ENCODE data around the gene POLR2F. TPM values are rescaled to one million over a fixed set of nuclear protein-coding genes. Genes with fewer than 3 reads are reported as not detected.

Gene POLR2F
- 116 to 133 TPM (median 121 TPM) in 5 replicates for total RNA-seq (2022; extraction: Qiagen RNA extraction)

GRCh38 chr22:37953437-37954179 lies at the start of gene POLR2F, which contains the start of gene C22orf23:
Gene POLR2F (plus strand): TSS chr22:37953699. CDS start chr22:37953788, 89 bp downstream.
Gene C22orf23 (minus strand): TSS chr22:37953601. CDS start chr22:37953149, 452 bp downstream.

GRCh38 chr22:37905534-37906363 lies 47.8 kb upstream of the POLR2F start, which contains the start of gene MICALL1:
Gene MICALL1 (plus strand): TSS chr22:37906297. CDS start chr22:37906423, 126 bp downstream.

GRCh38 chr22:37983860-37984791 lies 30.6 kb downstream of the POLR2F start, which contains the start of gene SOX10:
Gene SOX10 (minus strand): TSS chr22:37984555. CDS start chr22:37983784, 771 bp downstream.

Other genes starting within 250 kb of the POLR2F start
- gene GCAT, start 145.8 kb upstream of the POLR2F start, total RNA-seq (2022; extraction: Qiagen RNA extraction): 2.6 to 4.2 TPM (median 3.4 TPM) in 5 replicates
- gene GALR3, start 130.3 kb upstream of the POLR2F start, total RNA-seq (2022; extraction: Qiagen RNA extraction): not detected in 5 replicates
- 16.5 to 23.6 TPM (median 22.0 TPM) in 5 replicates for gene ANKRD54, start 109.4 kb upstream of the POLR2F start, total RNA-seq (2022; extraction: Qiagen RNA extraction)
- 260 to 305 TPM (median 269 TPM) in 5 replicates for gene EIF3L, start 104.3 kb upstream of the POLR2F start, total RNA-seq (2022; extraction: Qiagen RNA extraction)
- 17.5 to 23.4 TPM (median 20.7 TPM) in 5 replicates for gene MICALL1, start 47.4 kb upstream of the POLR2F start, total RNA-seq (2022; extraction: Qiagen RNA extraction)
- gene C22orf23, start 98 bp upstream of the POLR2F start, total RNA-seq (2022; extraction: Qiagen RNA extraction): 0.14 to 0.41 TPM (median 0.20 TPM) in 4 of 5 replicates, not detected in the other
- 0.04 TPM in 1 of 5 replicates, not detected in the others for gene SOX10, start 30.9 kb downstream of the POLR2F start, total RNA-seq (2022; extraction: Qiagen RNA extraction)
- gene PICK1, start 103.7 kb downstream of the POLR2F start, total RNA-seq (2022; extraction: Qiagen RNA extraction): 11.0 to 14.4 TPM (median 12.7 TPM) in 5 replicates
- not detected in 5 replicates for gene SLC16A8, start 130.5 kb downstream of the POLR2F start, total RNA-seq (2022; extraction: Qiagen RNA extraction)
- 4.9 to 8.7 TPM (median 7.9 TPM) in 5 replicates for gene BAIAP2L2, start 157.0 kb downstream of the POLR2F start, total RNA-seq (2022; extraction: Qiagen RNA extraction)
- gene PLA2G6, start 228.1 kb downstream of the POLR2F start, total RNA-seq (2022; extraction: Qiagen RNA extraction): 2.5 to 6.0 TPM (median 4.0 TPM) in 5 replicates
- gene MAFF, start 248.3 kb downstream of the POLR2F start, total RNA-seq (2022; extraction: Qiagen RNA extraction): 18.9 to 28.0 TPM (median 22.7 TPM) in 5 replicates

Data from A549 treated with dexamethasone at 1 μM for 4 hours (cell line).